H1 (cell line): ENCODE data around the gene IQCE. TPM values are rescaled to one million over a fixed set of nuclear protein-coding genes. Genes with fewer than 3 reads are reported as not detected.

ENCODE experiments used
- CTCF ChIA-PET: fragments of 300-600 bp; sonication (Branson Sonifier 250); formaldehyde crosslinking; loops from one replicate; lab custom pipeline; 2021; ENCODE audit not compliant: partially characterized antibody; lab: Charles Lee
- POLR2A ChIA-PET: fragments of 300-600 bp; sonication (Branson Sonifier 250); formaldehyde crosslinking; loops from one replicate; lab custom pipeline; 2021; ENCODE audit warnings: inconsistent platforms; ENCODE audit not compliant: partially characterized antibody; lab: Charles Lee
- DNase-seq, 2 experiments: peaks; one replicate each; pipeline versions ENCODE4 v3.0.0 to v3.0.0-alpha.2; 2010 to 2022; ENCODE audit warnings: low spot score in 2 of 2, low read depth in 1 of 2, mixed read lengths in 1 of 2
- FAIRE-seq: peaks from 2 replicates; lab custom pipeline; 2011; peaks lifted over from hg19 to GRCh38; lab: Jason Lieb, UNC
- H2AFZ ChIP-seq: 2 replicates; pipeline ENCODE4 v1.8.1; 2012; ENCODE audit warnings: low read length, inconsistent platforms
- H2AK5ac ChIP-seq: 2 replicates; pipeline ENCODE4 v1.6.1; 2013; ENCODE audit warnings: low read depth, low read length
- H2BK120ac ChIP-seq: replicated peaks from 2 replicates; pipeline ENCODE3; 2013; ENCODE audit warnings: low read depth, low read length, inconsistent platforms
- H2BK12ac ChIP-seq: 2 replicates; pipeline ENCODE4 v1.6.1; 2013; ENCODE audit warnings: low read depth, low read length
- H2BK15ac ChIP-seq: 2 replicates; pipeline ENCODE4 v1.6.1; 2013; ENCODE audit warnings: low read length
- H2BK20ac ChIP-seq: 2 replicates; pipeline ENCODE4 v1.6.1; 2013; ENCODE audit warnings: low read length
- H2BK5ac ChIP-seq: 2 replicates; pipeline ENCODE4 v1.6.1; 2013; ENCODE audit warnings: low read depth, low read length
- H3K14ac ChIP-seq: 2 replicates; pipeline ENCODE4 v1.6.1; 2013; ENCODE audit warnings: inconsistent platforms; ENCODE audit not compliant: insufficient read length
- H3K18ac ChIP-seq: 2 replicates; pipeline ENCODE4 v1.6.1; 2013; ENCODE audit warnings: low read length; ENCODE audit errors: extremely low read depth
- H3K23ac ChIP-seq: 2 replicates; pipeline ENCODE4 v1.6.1; 2013; ENCODE audit warnings: inconsistent platforms; ENCODE audit not compliant: insufficient read length
- H3K23me2 ChIP-seq: 2 replicates; pipeline ENCODE4 v1.6.1; 2013; ENCODE audit warnings: low read depth, low read length
- H3K27ac ChIP-seq: 2 replicates; pipeline ENCODE4 v1.6.1; 2011; ENCODE audit warnings: low read depth, low read length, inconsistent platforms
- H3K27me3 ChIP-seq, 4 experiments: replicated peaks in 1 of 4; 1 replicate in 1 of 4; 2 replicates in 3 of 4; pipeline versions ENCODE4 v1.6.1 to v1.8.1; 2011 to 2013; ENCODE audit warnings: low read length in 3 of 4, mild to moderate bottlenecking in 3 of 4, inconsistent platforms in 2 of 4, mixed read lengths in 2 of 4, moderate library complexity in 1 of 4; ENCODE audit not compliant: control insufficient read depth in 3 of 4, insufficient read depth in 3 of 4; ENCODE audit errors: extremely low read depth in 1 of 4
- H3K36me3 ChIP-seq, 4 experiments: 2 replicates each; pipeline versions ENCODE4 v1.6.1 to v1.8.1; 2011 to 2013; ENCODE audit warnings: mild to moderate bottlenecking in 4 of 4, low read length in 3 of 4, moderate library complexity in 2 of 4, control low read depth in 1 of 4, inconsistent platforms in 1 of 4; ENCODE audit not compliant: insufficient read depth in 4 of 4, control insufficient read depth in 2 of 4
- H3K4ac ChIP-seq: replicated peaks from 2 replicates; pipeline ENCODE3; 2013; ENCODE audit warnings: low read length, low read depth, mixed read lengths, inconsistent platforms; ENCODE audit not compliant: insufficient read length
- H3K4me1 ChIP-seq, 4 experiments: replicated peaks in 1 of 4; 1 replicate in 1 of 4; 2 replicates in 3 of 4; pipeline versions ENCODE4 v1.6.1 to v1.8.1; 2011 to 2013; ENCODE audit warnings: low read length in 3 of 4, inconsistent platforms in 2 of 4, mixed read lengths in 1 of 4; ENCODE audit not compliant: insufficient read depth in 4 of 4, control insufficient read depth in 3 of 4
- H3K4me2 ChIP-seq, 2 experiments: 2 replicates each; pipeline versions ENCODE4 v1.6.1 to v1.8.1; 2011 to 2013; ENCODE audit warnings: low read depth in 2 of 2, low read length in 2 of 2, control low read depth in 1 of 2, inconsistent platforms in 1 of 2, mild to moderate bottlenecking in 1 of 2; ENCODE audit not compliant: insufficient read depth in 1 of 2
- H3K4me3 ChIP-seq, 4 experiments: fragments of 200-600, 300-600 bp in 1 of 4; sonication (generic), shearing (Covaris generic), sonication (Bioruptor Twin) in 1 of 4; 2 replicates each; pipeline versions ENCODE4 v1.5.1 to v1.8.1; 2011 to 2016; ENCODE audit warnings: low read length in 4 of 4, low read depth in 3 of 4, control low read depth in 2 of 4, inconsistent platforms in 2 of 4, mild to moderate bottlenecking in 2 of 4, mixed read lengths in 1 of 4, moderate library complexity in 1 of 4; ENCODE audit not compliant: insufficient read depth in 2 of 4; ENCODE audit errors: extremely low read depth in 1 of 4
- H3K56ac ChIP-seq: replicated peaks from 2 replicates; pipeline ENCODE3; 2013; ENCODE audit warnings: low read depth, mild to moderate bottlenecking, mixed read lengths, low read length, inconsistent platforms; ENCODE audit not compliant: insufficient read length
- H3K79me1 ChIP-seq: 2 replicates; pipeline ENCODE4 v1.6.1; 2013; ENCODE audit warnings: low read depth, low read length, control low read depth
- H3K79me2 ChIP-seq, 2 experiments: 2 replicates each; pipeline versions ENCODE4 v1.6.1 to v1.8.1; 2012 to 2013; ENCODE audit warnings: low read length in 2 of 2, mild to moderate bottlenecking in 2 of 2, inconsistent platforms in 1 of 2; ENCODE audit not compliant: insufficient read depth in 2 of 2, control insufficient read depth in 1 of 2
- H3K9ac ChIP-seq, 4 experiments: replicated peaks in 1 of 4; 1 replicate in 1 of 4; 2 replicates in 3 of 4; pipeline versions ENCODE4 v1.6.1 to v1.8.1; 2011 to 2013; ENCODE audit warnings: low read depth in 3 of 4, low read length in 3 of 4, control low read depth in 2 of 4, mild to moderate bottlenecking in 2 of 4, moderate library complexity in 2 of 4, inconsistent platforms in 1 of 4; ENCODE audit errors: extremely low read depth in 1 of 4
- H3K9me3 ChIP-seq, 2 experiments: 2 replicates each; pipeline versions ENCODE4 v1.6.1 to v1.8.1; 2012 to 2013; ENCODE audit warnings: mild to moderate bottlenecking in 2 of 2, moderate library complexity in 2 of 2, control low read depth in 1 of 2, inconsistent platforms in 1 of 2, low read depth in 1 of 2, low read length in 1 of 2, mixed read lengths in 1 of 2; ENCODE audit not compliant: insufficient read depth in 2 of 2
- H4K20me1 ChIP-seq, 2 experiments: replicated peaks in 1 of 2; 2 replicates each; pipeline versions ENCODE3 to v1.8.1; 2011 to 2013; ENCODE audit warnings: inconsistent platforms in 2 of 2, low read length in 2 of 2, mild to moderate bottlenecking in 1 of 2; ENCODE audit not compliant: insufficient read depth in 2 of 2, control insufficient read depth in 1 of 2
- H4K5ac ChIP-seq: 2 replicates; pipeline ENCODE4 v1.6.1; 2013; ENCODE audit warnings: low read length, low read depth, mixed read lengths, inconsistent platforms; ENCODE audit not compliant: insufficient read length
- H4K8ac ChIP-seq: 2 replicates; pipeline ENCODE4 v1.8.0; 2013; ENCODE audit warnings: mild to moderate bottlenecking, moderate library complexity, low read length, inconsistent platforms; ENCODE audit not compliant: insufficient read depth; ENCODE audit errors: extremely low read depth
- H4K91ac ChIP-seq: replicated peaks from 2 replicates; pipeline ENCODE3; 2013; ENCODE audit warnings: low read length, mixed read lengths, inconsistent platforms; ENCODE audit not compliant: insufficient read length
- CBX5 ChIP-seq: fragments of 300-800, 300-1000 bp; sonication (generic); IDR thresholded peaks from 2 replicates; pipeline ENCODE4 v1.7.1; 2016; ENCODE audit warnings: antibody characterized with exemption, low read length, low read depth
- CTCF ChIP-seq, 3 experiments: IDR thresholded peaks; 1 replicate in 2 of 3; 2 replicates in 1 of 3; pipeline versions ENCODE4 v1.5.1 to v1.6.1; 2011; ENCODE audit warnings: low read length in 3 of 3, mild to moderate bottlenecking in 3 of 3, inconsistent platforms in 2 of 3, low read depth in 1 of 3, moderate library complexity in 1 of 3; ENCODE audit not compliant: insufficient read depth in 1 of 3; ENCODE audit errors: control extremely low read depth in 1 of 3
- E2F6 ChIP-seq: IDR thresholded peaks from 2 replicates; pipeline ENCODE4 v1.6.1; 2012; ENCODE audit warnings: inconsistent platforms
- EZH2 ChIP-seq: fragments of 200-600 bp; sonication (generic); IDR thresholded peaks from 2 replicates; pipeline ENCODE4 v1.7.1; 2012; ENCODE audit warnings: low read depth, mild to moderate bottlenecking, moderate library complexity, low read length, inconsistent platforms; ENCODE audit not compliant: severe bottlenecking
- FOSL1 ChIP-seq: IDR thresholded peaks from 2 replicates; pipeline ENCODE4 v1.6.1; 2011; ENCODE audit warnings: mild to moderate bottlenecking, low read depth, low read length, moderate library complexity; ENCODE audit not compliant: insufficient read depth
- MAFK ChIP-seq: IDR thresholded peaks from 2 replicates; pipeline ENCODE4 v1.6.1; 2012; ENCODE audit warnings: low read depth, mild to moderate bottlenecking, improper control_type of control experiment, low read length
- WGBS, 2 experiments: shearing (Covaris generic) in 1 of 2; methylation state at CpG; one replicate each; pipeline versions ENCODE4 v1.1.6 to v1.1.7; 2013 to 2015; ENCODE audit warnings: low lambda C conversion rate in 2 of 2, mixed read lengths in 2 of 2, inconsistent platforms in 1 of 2, low coverage in 1 of 2, missing lambda C conversion rate in 1 of 2; ENCODE audit not compliant: insufficient replicate concordance in 2 of 2, insufficient coverage in 1 of 2, insufficient read length in 1 of 2; ENCODE audit errors: extremely low coverage in 1 of 2, missing lambda C conversion rate in 1 of 2; 5-methylcytosine and 5-hydroxymethylcytosine counted together
- polyA plus RNA-seq, 7 experiments: library from polyadenylated mRNA; depleted of rRNA in 3 of 7; stranded (reverse) in 5 of 7; unstranded in 2 of 7; fragments of >200 nt in 5 of 7; fragments of 200-250 nt in 2 of 7; gene quantifications; 1 replicate in 5 of 7; 2 replicates in 1 of 7; 4 replicates in 1 of 7; pipeline versions ENCODE4 v1.2.1 to v1.2.3, GENCODE V29; 2011 to 2013; ENCODE audit warnings: missing spikeins in 2 of 7, mixed read lengths in 2 of 7
- total RNA-seq: library from RNA; stranded (reverse); fragmentation: NEBNext Ultra II Directional; extraction: Animal tissue kit (Norgen Biotek cat#: 25700); gene quantifications from 2 replicates; pipeline ENCODE4 v1.2.1, GENCODE V29; 2021

IQCE gene
- total and polyA plus RNA-seq, 2 of the 8 experiments (the other 6 are each of a cell fraction or from before 2014, with no cell fraction given) = 2.2 to 4.9 TPM

DNA sequence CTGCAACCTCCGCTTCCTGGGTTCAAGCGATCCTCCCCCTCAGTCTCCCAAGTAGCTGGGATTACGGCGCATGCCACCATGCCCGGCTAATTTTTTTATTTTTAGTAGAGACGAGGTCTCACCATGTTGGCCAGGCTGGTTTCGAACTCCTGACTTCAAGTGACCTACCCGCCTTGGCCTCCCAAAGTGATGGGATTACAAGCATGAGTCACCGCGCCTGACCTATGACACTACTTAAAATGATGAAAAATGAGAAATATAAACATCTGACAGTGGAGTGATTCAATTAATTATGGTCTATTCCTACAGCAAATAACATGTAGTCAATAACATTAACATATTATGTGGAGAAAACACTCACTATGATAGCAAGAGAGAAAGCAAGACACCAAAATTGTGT is 5.7 kb upstream of the IQCE start:
- FAIRE-seq = no peak
- Histone ChIP-seq H3K18ac (no peak overlapping the region), H2BK20ac (no peak overlapping the region), H3K27me3 (no peaks in the 10 kb centered on the region), H4K5ac (no peak overlapping the region), H2BK12ac (no peak overlapping the region), H3K23me2 (peaks cover 5% of the 10 kb centered on the region; the same call in 1 of the 2 replicates), H4K20me1 (peaks cover 4 to 12% of the 10 kb centered on the region in 2 experiments), H2BK120ac (no peak overlapping the region), H3K4me3 (no peak overlapping the region), H2BK15ac (no peak overlapping the region), H3K79me1 (no peaks in the 10 kb centered on the region), H3K36me3 (peaks cover 0 to 7% (median under 1%) of the 10 kb centered on the region in 4 experiments; a peak in 6 of 8 replicates), H3K9me3 (no peaks in the 10 kb centered on the region), H3K56ac (no peak overlapping the region), H3K79me2 (peaks cover 0 to 21% of the 10 kb centered on the region in 2 experiments; a peak in 1 of 4 replicates), H3K4me1 (peaks cover 4 to 11% (median 6%) of the 10 kb centered on the region in 4 experiments), H2AFZ (no peak overlapping the region), H3K9ac (no peak overlapping the region), H3K14ac (no peak overlapping the region), H4K8ac (no peak overlapping the region), H3K27ac (no peak overlapping the region), H3K4ac (no peak overlapping the region), H2BK5ac (no peak overlapping the region), H3K23ac (no peak overlapping the region), H4K91ac (no peak overlapping the region), H2AK5ac (no peak overlapping the region), H3K4me2 (no peak overlapping the region)
- 97% methylated on average over 10 of the region's 10 CpGs; no CpG with 5 or more reads in 1 of the 2 experiments for WGBS, 2 experiments
- ChIA-PET POLR2A (interaction anchor here (1.1 to 2.0 kb wide), 2 partner anchors 26 to 128 kb away, joined by 3 to 8 read pairs; no protein-coding TSS in a partner anchor), CTCF (no interaction called here)
- no peak for DNase-seq
- TF ChIP-seq CTCF (IDR thresholded peaks at IDR 0.05; ENCODE audit: control extremely low read depth in 1 of 3, insufficient read depth in 1 of 3, low read depth in 1 of 3, low read length in 3 of 3) (no peak), CBX5 (no peak), FOSL1 (no peak), MAFK (no peak), EZH2 (no peak), E2F6 (no peak)
